H1 (cell line): ENCODE measurements around the gene CUTA.
"Not testable (repeated sequence)": the region's sequence is repeated elsewhere in the genome, so short reads cannot be mapped to it uniquely, and the experiment has no call there.

Experiments
- CTCF ChIP-seq, 3 experiments: IDR thresholded peaks; 1 replicate in 2 of 3; 2 replicates in 1 of 3; pipeline versions ENCODE4 v1.5.1 to v1.6.1; 2011; ENCODE audit warnings: low read length in 3 of 3, mild to moderate bottlenecking in 3 of 3, inconsistent platforms in 2 of 3, low read depth in 1 of 3, moderate library complexity in 1 of 3; ENCODE audit not compliant: insufficient read depth in 1 of 3; ENCODE audit errors: control extremely low read depth in 1 of 3
- EGR1 ChIP-seq: IDR thresholded peaks from 2 replicates; pipeline ENCODE4 v1.6.1; 2011; ENCODE audit warnings: low read depth, low read length, borderline replicate concordance
- EP300 ChIP-seq, 2 experiments: IDR thresholded peaks; 1 replicate in 1 of 2; 2 replicates in 1 of 2; pipeline ENCODE4 v1.6.1; 2011 to 2012; ENCODE audit warnings: low read depth in 2 of 2, low read length in 2 of 2, mild to moderate bottlenecking in 2 of 2, borderline replicate concordance in 1 of 2, inconsistent platforms in 1 of 2, moderate library complexity in 1 of 2
- EZH2 ChIP-seq: fragments of 200-600 bp; sonication (generic); IDR thresholded peaks from 2 replicates; pipeline ENCODE4 v1.7.1; 2012; ENCODE audit warnings: low read depth, mild to moderate bottlenecking, moderate library complexity, low read length, inconsistent platforms; ENCODE audit not compliant: severe bottlenecking
- MAFK ChIP-seq: IDR thresholded peaks from 2 replicates; pipeline ENCODE4 v1.6.1; 2012; ENCODE audit warnings: low read depth, mild to moderate bottlenecking, improper control_type of control experiment, low read length
- POLR2AphosphoS5 ChIP-seq: IDR thresholded peaks from 2 replicates; pipeline ENCODE4 v1.6.1; 2011; ENCODE audit warnings: low read depth, low read length
- RNF2 ChIP-seq: fragments of 200-900, 300-1000 bp; sonication (generic); IDR thresholded peaks from 2 replicates; pipeline ENCODE4 v1.7.1; 2016; ENCODE audit warnings: borderline replicate concordance, low read depth, mild to moderate bottlenecking, antibody characterized with exemption, low read length; ENCODE audit not compliant: poor library complexity, severe bottlenecking; ENCODE audit errors: missing control alignments
- YY1 ChIP-seq: IDR thresholded peaks from 2 replicates; pipeline ENCODE4 v1.6.1; 2011; ENCODE audit warnings: low read depth, mild to moderate bottlenecking, low read length

DNA sequence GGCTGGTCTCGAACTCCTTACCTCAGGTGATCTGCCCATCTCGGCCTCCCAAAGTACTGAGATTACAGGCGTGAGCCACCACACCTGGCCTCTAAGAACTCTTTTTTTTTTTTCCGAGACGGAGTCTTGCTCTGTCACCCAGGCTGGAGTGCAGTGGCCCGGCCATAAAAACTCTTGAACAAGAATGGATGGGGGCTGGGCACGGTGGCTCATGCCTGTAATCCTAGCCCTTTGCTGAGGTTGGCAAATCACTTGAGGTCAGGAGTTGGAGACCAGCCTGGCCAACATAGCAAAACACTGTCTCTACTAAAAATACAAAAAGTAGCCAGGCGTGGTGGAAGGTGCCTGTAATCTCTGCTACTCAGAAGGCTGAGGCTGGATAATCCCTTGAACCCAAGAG is 46.0 kb downstream of the CUTA start:
- TF ChIP-seq EGR1; MAFK; CTCF (IDR thresholded peaks at IDR 0.05; ENCODE audit: control extremely low read depth in 1 of 3, insufficient read depth in 1 of 3, low read depth in 1 of 3, low read length in 3 of 3); EP300 (IDR thresholded peaks at IDR 0.05; ENCODE audit: borderline replicate concordance in 1 of 2, low read depth in 2 of 2, low read length in 2 of 2); POLR2AphosphoS5; EZH2; YY1; RNF2: not testable (repeated sequence)
